Posterior cingulate gyrus (tissue), 11 donors: Measurements from ENCODE around the gene COL5A1.

Source experiments
- DNase-seq, 10 donors: peaks; one replicate each; pipeline versions ENCODE4 v3.0.0 to v3.0.0-alpha.2; 2020 to 2021; ENCODE audit warnings: mixed read lengths in 3 of 10
- intact Hi-C: fragments of 100-400 bp; cut with DNase I; formaldehyde crosslinking; loops from one replicate; pipeline ENCODE4 v1.15.1; 2023

COL5A1 gene

DNA sequence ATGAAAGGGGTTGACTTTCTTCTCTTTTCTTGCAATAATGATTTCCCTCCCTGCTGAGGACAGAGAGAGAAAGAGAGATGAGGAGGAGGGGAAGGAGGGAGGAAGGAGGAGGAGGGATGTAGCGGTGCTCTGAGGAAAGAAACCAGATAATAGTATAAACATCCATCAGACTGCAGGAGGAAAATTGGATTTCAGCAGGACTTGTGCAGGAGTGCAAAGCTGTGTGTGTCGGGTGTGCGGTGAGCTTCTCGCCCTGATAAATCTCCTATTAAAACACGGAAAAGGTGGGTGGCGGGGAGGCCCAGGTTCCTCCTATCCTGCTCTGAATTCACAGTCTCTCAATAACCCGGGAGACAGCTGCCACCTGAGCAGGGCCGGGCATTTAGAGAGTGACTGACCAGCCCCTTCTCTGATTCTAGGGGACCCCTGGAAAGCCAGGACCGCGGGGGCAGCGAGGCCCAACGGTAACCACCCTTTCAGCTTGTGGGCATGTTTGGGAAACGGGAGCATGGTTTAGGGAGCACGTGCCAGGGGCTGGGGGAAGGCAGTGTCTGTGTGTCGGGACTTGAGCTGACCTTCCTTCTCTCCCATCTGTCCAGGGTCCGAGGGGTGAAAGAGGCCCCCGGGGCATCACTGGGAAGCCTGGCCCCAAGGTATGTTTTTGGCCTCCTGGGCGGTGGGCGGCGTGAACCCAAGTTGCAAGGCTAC, 153.2 kb downstream of the COL5A1 start:
- intact Hi-C loops: no loop called here
- DNase-seq: no peak

DNA sequence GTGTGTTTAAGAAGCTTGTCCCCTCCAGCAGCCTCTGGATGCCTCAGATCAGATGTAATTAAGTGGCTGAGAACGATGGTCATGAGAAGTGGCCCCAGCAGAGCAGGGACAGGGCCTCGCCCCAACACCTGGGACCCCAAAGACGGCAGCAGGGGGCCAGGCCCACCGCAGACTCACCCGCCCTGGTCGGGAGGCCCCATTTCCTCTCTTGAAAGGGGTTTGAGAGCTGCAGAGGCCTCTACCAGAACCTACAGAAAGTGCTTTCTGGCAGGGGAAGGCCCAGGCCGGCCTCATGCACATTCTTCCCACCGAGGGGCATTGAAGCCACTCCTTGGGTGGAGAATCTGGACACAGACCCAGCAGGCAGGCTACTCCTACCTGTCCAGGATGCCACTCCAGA, 153.8 kb downstream of the COL5A1 start:
- DNase-seq: no peak
- intact Hi-C loops: no loop called here

DNA sequence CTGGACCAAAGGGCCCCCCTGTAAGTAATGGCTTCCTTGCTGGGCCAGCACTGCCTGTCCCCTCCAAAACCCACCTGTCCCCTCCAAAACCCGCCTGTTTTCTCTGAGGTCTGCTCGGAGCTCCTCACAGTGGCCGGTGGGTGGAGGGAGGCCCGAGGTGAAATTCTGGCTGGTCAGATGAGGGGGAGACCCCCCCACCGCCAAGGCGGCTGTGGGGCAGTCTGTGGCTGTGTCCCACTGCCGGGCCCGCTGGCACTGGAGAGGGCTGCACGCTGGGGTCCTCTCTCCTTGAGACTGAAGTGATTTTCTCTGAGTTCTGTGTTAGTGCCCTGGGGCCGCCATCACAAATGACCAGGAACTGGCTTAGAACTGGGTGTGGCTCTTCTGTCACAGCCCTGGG, 155.3 kb downstream of the COL5A1 start:
- DNase-seq: no peak
- intact Hi-C loops: no loop called here

DNA sequence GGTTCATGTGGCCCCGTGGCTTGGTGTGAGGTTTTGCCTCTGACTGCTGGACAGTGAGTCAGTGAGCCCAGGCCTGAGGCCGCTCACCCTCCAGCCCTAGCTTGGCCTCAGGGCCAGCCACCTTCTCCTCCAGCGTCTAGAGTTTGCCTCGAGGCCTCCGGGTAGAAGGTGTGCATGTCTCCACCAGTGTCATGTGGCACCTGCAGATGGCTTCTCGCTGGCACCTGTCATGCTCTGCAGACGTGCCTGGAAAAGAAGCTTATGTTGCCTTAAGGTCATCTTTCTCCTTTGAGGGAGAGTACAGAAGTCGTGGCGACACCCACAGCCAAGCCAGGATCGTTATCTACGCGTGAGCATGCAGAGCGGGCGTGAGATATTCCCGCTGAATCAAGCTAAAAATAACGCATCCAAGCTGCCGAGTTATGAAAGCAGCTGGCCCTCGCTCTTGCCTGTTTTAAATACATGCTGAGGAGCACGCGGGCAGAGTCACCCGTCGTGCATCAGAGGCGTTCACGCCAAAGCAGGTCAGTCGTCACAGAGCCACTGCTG, 159.3 kb downstream of the COL5A1 start:
- intact Hi-C loops: no loop called here
- DNase-seq: peak in 8 of 10 donors; percentile 48 to 95 (median 70)

DNA sequence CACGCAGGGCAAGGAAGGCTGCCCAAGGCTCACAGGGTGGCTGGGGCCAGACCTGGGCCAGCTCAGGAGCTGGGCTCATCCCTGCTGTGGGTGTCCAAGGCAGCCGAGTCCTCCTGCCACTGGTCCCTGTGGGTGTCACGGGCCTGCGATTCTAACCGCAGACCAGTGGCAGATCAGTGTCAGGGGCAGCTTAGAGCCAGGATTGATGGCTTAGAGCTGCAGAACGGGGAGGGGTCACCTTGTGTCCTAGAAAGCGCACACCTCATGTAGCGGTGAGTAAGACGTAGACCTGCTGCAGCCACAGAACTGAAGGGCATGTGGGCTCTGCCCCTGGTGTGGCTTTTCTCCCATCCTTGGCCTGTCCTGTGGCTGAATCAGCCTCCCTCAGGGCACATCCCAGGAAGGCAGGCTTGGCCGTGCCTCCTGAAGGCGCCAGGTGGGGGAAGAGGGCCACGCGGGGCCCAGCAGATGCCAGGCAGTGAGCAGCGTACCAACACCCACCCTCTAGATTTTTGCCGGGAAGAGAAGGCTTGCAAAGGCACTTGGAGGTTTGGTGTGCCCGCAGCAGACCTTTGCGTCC, 160.7 kb downstream of the COL5A1 start:
- intact Hi-C loops: no loop called here
- no peak for DNase-seq

DNA sequence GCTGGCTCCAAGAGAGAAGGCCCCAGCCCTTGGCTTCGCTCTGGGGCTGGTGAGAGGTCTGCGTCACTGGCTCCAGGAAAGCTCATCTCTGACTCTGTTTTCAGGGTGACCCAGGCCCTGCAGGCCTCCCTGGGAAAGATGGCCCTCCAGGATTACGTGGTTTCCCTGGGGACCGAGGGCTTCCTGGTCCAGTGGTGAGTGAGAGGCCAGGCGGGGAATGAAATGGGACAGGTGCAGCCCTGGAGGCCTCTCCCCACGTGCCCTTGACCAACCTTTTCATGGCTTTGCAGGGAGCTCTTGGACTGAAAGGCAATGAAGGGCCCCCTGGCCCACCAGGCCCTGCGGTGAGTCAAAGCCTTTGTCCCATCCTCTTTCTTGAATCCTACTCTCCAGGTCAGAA, 163.3 kb downstream of the COL5A1 start:
- intact Hi-C loops: no loop called here
- DNase-seq: no peak

DNA sequence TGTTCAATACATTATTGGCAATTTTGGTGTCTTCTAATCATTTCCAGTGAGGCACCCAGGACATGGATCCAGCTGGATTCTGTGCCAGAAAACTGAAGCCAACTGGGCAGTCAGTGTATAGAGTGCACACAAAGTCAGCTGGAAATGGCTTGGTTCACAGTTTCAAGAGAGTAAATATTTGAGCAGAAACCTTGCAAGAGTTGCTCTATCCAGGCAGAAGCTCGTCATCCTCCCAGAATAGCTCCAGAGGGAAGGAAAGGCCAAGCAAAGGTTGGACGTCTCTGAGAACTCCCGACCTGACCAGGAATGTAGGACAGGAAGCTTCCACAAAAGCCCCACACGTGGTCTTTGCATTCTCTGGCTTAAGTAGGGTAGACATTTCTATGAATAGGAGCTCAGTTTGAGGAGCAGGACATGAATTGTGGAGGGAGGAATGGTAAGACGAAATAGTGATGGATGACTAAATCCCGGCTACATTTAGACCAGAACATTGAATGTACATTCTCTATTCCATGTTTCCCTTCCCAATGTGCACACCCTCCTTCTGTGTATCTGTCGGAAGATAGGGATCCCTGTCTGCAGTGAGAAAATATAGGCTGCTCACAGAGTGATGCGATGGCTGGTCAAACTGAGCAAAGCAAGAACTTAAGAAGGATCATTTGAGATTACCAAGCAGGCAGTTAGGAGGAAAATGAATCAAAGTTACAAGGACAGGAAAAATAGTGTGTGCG, 166.3 kb downstream of the COL5A1 start:
- DNase-seq: no peak
- intact Hi-C loops: no loop called here

DNA sequence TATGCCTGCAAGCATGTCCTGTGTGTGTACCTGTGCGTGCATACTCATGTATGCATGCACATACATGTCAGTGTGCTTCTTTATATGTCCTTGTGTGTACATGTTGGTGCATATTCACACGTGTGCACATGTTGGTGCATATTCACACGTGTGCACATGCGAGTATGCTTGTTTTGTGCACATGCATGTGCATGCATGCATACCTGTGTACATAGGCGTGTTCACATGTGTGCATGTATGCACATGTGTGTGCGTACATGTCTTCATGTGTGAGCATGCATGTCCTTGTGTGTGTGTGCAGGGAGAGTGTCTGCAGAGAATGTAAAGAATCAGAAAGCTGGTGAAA, 166.8 kb downstream of the COL5A1 start:
- intact Hi-C loops: no loop called here
- no peak for DNase-seq

DNA sequence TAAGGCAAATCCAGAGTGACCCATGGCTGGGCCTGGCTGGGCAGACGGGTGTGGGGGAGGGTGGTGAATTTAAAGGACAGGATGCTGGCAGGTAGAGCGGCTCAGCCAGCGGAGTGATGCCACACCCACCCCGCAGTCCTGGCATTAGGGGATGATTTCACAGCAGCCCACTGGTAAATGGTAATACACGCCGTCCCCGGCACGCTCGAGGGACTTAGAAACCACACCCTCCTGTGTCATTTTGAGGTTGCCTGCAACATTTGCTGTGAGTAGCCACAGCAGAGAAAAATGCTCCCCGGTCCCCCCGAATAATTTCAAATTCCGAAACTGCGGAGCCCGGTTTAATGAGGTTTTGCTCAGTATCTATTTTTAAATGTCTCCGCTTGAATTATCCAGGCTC, 167.7 kb downstream of the COL5A1 start:
- no peak for DNase-seq
- intact Hi-C loops: no loop called here

DNA sequence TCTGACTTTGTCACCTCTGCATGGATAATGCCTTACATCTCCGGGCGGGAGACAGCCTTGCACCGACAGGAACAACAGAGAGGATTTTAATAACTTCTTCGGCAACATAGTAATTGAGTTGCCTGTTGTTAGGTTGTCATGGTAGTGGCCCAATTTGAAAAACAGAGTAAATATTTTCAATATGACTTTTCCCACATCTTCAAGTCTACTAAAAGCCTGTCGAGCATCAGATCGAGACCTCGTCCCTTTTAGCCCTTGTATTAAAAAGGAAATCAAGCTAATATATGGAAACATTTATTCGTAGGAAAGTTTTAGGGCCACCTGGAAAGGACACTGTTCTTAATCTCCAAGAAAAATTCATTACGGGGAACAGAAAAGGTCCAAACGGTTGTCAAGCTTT, 168.2 kb downstream of the COL5A1 start:
- intact Hi-C loops: no loop called here
- no peak for DNase-seq

DNA sequence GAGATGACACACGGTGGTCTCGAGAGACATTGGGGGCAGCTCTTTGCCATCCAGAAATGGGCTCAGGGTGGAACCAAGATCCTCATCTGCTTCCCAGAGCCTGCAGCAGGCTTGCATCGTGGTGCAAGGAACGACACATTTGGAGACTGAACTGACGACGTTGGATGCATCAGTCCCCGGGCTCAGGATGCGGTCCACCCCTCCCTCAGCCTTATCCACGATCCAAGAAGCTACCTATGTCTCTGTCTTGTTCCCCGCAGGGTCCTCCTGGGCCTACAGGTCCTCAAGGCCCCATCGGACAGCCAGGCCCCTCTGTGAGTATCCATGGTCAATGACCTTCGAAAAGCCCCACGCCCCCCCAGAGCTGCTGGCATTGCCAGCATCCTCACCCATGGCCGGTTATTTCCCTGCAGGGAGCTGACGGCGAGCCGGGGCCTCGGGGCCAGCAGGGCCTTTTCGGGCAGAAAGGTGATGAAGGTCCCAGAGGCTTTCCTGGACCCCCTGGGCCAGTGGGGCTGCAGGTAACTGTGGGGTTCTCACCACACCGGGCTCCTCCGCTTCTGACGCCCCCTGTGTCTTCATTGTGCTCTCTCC, 169.6 kb downstream of the COL5A1 start:
- intact Hi-C loops: no loop called here
- DNase-seq: no peak

DNA sequence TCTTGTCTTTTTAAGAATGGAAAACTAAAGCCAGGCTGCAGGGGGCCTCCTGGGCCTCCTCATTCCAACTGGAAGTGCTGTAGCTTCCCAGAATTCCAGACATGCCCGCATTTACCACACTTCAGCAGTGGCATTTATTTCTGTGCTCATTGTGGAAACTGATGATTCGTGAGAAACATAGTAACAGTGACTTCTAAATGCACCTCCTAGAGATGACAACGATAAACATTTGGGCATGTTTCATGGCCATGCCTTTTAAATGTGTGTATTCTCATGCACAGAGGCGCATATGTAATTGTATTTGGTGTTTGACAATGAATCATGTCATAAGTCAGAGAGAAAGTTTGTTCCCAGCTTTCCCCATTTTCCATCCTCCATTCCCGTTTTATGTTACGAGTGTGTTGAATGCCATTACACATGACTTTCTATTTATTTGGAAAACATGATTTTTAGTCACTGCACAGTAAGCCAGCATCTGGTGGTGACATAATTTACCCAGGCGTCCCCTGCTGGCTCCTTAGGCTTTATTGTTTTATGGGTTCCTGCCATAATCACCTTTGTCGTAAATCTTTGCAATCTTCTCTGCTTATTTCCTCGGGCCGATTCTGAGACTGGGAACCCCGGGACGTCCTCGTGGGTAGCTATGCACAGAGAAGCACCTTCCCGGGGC, 170.2 kb downstream of the COL5A1 start:
- DNase-seq: no peak
- intact Hi-C loops: no loop called here

DNA sequence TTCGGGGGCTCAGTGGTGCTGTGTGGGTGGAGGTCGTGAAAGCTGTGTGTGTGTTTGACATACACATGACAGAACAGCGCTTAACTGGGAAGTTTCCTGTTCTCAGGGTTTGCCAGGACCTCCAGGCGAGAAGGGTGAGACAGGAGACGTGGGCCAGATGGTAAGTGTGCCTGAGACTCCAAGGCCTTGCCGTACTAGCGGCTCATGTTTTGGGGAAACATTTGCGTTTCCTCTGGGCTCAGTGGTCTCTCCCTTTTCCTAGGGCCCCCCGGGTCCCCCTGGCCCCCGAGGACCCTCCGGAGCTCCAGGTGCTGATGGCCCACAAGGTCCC, 170.7 kb downstream of the COL5A1 start:
- DNase-seq: no peak
- intact Hi-C loops: no loop called here

DNA sequence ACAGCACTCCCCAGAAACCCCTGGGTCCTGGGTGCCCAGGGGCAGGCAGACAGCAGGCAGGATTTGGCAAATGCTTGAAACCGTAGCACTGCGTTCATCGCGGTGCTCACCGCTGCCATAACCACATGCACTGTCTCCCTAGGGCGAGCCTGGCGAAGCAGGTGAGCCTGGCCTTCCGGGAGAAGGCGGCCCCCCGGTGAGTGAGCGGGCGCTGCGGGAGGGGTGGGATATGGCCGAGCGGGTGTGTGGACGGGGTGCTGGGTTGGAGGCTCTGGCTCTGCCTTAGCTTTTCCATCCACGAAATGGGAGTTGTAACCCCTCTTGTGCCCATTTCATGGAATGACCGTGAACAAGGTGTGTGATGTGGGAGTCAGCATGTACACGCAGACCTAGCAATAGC, 172.2 kb downstream of the COL5A1 start:
- intact Hi-C loops: no loop called here

DNA sequence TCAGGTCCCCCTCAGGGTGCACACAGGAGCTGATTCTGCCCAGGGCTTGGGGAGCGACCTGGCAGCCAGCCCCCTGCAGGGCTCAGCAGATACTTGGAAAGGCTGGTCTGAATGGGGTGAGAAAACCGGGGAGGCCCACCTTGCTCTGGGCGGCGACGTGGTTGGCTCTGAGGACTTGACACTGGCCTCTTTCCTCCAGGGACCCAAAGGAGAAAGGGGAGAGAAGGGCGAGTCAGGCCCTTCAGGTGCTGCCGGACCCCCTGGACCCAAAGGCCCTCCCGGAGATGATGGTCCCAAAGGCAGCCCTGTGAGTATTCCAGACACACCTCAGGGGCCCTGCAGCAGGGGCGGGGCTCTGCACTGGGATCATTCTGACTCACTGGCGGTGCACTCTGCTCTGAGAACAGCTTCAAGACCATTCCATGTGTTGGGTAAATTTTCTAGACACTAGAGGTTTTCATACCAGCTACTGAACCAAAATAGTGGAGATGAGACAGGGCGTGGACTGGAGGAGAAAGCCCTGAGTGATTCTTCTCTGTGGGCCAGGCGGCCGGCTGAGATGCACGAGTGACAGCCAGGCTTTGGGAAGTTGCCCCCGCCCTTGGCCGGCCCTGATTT, 173.1 kb downstream of the COL5A1 start:
- DNase-seq: no peak
- intact Hi-C loops: no loop called here

More for the DNA sequence above, 172.2 kb downstream of the COL5A1 start:
- no peak for DNase-seq

DNA sequence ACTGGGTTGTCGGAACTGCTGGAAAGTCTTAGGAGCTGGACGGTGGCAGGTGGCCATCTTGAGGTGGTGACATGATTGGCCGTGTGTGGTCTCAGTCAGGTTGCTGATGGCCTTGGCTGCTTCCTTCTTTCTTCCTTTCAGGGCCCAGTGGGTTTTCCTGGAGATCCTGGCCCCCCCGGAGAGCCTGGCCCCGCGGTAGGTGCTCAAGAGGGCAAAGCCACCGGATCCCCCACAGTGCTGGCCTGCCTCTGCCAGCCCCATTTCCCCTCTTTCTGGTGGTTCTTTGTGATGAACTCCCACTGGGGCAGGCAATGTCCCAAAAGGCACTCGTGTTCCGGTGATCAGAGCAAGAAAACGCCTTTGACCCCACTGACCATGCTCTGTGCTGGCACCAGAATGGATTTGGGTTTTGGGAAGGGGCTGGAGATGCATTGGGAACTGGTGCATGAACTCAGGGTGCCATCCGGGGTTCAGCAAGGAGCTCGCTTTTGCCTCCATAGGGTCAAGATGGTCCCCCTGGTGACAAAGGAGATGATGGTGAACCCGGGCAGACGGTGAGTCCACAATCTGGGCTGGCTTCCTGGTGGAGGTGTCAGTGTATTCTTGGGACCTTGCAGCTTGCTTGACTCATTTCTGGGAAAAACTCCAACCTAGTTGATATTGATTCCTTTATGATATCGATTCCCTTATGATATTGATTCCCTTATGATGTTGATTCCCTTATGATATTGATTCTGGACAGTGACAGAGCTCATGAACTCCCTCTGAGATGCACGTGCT, 174.0 kb downstream of the COL5A1 start:
- intact Hi-C loops: no loop called here
- no peak for DNase-seq

DNA sequence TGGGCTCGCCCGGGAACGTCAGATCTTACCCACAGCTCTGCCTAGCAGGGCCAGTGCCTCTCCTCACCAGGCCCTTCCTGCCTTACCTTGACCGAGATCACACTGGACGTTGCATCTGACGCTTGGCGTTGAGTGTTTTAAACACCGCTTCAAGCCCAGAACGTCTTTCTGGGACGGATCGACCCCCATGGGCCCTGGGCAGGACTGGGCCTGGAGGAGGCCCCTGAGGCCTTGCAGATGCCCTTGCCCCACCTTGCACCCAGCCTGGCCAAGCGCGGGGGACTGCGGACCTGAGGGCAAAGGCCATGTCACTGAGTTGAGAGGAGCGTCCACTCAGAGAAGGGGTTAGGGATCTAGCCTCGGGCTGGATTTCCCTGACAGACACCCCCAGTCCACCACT, 174.7 kb downstream of the COL5A1 start:
- DNase-seq: no peak
- intact Hi-C loops: no loop called here

DNA sequence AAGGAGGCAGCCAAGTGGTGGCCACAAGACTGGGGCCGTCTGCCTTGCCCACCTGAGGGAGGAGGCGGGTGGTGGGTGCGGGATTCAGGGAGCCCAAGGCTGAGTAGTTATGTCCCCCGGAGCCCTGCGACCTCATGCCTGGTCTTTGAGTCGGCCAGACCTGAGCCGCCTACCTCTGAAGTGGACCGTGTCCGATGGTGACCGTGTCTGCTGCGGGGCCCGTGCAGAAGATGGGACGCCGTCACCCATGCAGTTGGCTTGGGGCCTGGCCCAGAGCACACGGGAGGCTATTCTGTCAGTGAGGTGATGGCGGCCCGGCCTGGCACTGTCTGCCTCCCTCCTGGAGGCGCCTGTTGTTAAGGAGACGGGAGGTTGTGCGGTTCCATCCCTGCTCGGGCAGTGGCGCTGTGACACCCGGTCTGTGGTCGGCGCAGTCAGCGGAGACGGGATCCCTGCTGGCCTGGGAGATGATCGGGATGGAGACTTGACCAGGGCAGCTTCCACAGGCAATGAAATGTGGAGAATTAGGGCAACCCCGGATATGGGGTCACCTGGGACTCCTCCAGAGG, 176.5 kb downstream of the COL5A1 start:
- intact Hi-C loops: no loop called here
- DNase-seq: peak in 1 of 10 donors; percentile 75

DNA sequence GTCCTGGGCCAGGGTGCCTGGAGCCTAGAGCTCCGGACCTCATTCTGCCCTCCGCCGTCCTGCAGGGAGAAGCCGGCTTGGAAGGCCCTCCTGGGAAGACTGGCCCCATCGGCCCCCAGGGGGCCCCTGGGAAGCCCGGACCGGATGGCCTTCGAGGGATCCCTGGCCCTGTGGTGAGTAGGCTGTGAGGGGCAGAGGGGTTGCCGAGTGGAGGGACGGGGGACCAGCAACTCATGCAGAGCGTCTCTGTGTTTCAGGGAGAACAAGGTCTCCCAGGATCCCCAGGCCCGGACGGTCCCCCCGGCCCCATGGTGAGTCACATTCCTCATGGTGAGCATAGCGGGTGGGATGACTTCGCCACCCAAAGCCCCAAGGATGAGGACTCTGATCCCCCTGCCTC, 177.0 kb downstream of the COL5A1 start:
- intact Hi-C loops: no loop called here

More for the DNA sequence above, 177.0 kb downstream of the COL5A1 start:
- DNase-seq: no peak
